GM18505 (cell line): ENCODE results near the gene CETP.
"Not testable (repeated sequence)": the region's sequence is repeated elsewhere in the genome, so short reads cannot be mapped to it uniquely, and the experiment has no call there.

Experiments
- ATAC-seq: cut with Tn5 transposase; IDR thresholded peaks from one replicate; pipeline ENCODE4 v1.9.1; 2021; ENCODE audit not compliant: unreplicated experiment
- POLR2A ChIP-seq: IDR thresholded peaks from 4 replicates; pipeline ENCODE4 v1.6.1; 2011; ENCODE audit warnings: borderline replicate concordance; ENCODE audit not compliant: insufficient read depth, insufficient read length; ENCODE audit errors: extremely low read depth

The CETP gene

DNA sequence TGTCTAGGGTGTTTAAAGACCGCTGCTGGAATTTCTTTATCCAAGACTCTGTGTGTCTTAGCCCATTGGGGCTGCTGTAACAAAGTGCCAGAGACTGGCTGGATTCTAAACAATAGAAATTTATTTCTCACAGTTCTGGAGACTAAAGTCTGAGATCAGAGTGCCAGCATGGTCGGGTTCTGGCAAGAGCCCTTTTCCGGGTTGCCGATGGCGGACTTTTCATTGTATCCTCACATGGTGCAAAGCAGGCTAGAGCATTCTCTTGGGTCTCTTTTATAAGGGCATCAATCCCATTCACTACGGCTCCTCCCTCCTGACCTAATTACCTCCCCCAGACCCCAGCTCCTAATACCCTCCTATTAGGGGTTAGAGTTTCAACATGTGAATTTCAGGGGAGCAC is 37.1 kb downstream of the CETP start:
- no peak for ATAC-seq
- no peak for TF ChIP-seq POLR2A

DNA sequence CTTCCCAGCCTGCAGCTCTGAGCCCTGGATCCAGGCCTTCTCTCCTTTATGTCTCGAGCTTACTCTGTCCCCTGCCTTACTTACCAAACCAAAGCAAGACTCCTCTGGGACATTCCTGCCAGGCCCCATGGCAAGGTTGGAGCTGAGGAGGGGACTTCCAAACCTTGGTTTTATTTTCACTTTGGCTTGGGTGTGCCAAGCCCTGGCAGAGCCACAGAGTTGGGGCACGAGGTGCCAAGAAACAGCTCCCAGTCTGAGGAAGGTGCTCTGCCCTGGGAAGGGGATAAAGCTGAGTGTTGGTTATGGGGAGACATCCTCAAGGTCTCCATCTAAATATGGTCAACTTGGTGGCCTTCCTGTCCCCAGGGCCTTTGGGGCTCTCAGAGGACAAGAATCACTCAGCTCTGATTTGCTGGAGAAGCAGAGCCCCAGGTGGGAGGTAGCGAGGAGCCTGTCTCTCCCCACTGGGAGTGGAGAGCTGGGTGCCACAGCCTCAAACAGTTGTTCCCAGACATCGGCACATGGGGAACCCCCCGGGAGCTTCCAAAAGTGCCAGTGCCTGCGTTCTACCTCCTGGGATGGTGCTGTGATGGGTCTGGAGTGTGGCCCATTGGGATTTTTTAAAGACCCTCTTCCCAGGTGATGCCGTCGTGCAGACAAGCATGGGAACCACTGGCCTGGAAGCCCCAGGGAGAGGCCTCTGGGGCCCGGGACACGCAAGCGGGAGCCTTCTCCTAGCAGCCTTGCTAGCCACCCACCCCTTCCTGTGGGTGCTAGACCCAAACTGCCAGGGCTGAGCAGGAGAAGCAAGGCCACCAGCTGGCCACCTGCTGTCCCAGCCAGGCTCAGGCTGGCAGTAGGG is 37.9 kb downstream of the CETP start:
- no peak for TF ChIP-seq POLR2A
- no peak for ATAC-seq

DNA sequence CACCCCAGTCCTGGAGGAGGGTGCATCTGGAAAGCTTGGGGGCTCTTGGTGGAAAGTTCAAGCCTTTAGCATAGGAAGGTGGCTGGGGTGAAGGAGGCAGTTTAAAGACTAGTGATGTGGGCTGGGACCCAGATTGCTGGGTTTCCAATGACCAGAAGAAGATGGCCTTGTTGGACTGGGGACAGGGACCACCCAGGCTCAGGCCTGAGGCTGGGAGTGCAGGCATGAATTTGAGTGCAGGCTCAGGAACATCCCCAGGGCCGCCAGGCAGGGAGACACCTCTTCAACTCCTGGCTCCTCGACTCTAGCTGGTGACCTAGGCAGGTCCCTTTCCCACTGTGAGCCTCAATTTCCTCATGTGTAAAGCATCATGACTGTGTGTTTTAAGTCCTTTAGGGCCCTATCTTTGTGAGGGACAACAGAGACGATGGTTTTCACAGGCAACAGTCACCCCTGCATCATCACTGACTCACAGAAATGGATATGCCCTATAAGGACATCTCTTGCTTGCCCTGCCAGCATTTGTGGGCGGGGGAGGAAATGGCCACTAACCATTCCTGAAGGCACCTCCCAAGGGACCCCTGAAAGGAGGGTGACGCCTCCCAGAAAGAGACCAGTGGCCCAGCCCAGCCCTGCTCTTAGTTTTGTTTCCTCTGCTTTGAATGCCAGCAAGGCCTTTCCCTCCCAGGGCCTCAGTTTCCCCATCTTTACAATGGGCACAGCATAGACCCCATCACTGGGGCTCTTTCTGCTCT is 38.7 kb downstream of the CETP start:
- ATAC-seq: peak; percentile 40
- no peak for TF ChIP-seq POLR2A

DNA sequence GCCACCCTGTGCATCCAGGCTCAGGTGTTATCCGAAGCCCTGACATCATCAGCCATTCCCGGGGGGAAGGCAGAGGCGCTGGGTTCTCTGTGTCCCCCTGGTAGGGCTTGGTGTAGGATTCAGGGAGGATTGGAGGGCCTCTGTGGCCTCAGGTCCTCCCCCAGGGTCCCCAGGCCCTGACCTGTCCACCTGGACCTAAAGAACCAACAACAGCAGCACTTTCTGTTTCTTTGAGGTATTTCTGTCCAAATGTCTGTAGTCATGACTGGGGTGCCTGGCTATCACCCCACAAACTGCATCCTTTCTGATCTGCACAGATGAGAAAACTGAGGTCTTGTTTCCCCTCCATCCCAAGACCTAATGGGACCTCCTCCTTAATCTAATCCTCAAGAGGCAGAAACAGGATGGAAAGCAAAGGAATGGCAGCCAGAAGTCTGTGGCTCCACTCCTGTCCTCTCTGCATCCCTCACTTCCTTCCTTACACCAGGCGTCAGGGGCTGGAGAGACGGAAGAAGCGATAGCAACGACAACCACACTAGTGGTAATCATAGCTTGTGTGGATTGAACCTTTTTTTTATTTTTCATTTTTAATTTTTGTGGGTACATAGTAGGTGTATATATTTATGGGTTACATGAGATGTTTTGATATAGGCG is 39.4 kb downstream of the CETP start:
- no peak for TF ChIP-seq POLR2A
- peak; percentile 4 for ATAC-seq

DNA sequence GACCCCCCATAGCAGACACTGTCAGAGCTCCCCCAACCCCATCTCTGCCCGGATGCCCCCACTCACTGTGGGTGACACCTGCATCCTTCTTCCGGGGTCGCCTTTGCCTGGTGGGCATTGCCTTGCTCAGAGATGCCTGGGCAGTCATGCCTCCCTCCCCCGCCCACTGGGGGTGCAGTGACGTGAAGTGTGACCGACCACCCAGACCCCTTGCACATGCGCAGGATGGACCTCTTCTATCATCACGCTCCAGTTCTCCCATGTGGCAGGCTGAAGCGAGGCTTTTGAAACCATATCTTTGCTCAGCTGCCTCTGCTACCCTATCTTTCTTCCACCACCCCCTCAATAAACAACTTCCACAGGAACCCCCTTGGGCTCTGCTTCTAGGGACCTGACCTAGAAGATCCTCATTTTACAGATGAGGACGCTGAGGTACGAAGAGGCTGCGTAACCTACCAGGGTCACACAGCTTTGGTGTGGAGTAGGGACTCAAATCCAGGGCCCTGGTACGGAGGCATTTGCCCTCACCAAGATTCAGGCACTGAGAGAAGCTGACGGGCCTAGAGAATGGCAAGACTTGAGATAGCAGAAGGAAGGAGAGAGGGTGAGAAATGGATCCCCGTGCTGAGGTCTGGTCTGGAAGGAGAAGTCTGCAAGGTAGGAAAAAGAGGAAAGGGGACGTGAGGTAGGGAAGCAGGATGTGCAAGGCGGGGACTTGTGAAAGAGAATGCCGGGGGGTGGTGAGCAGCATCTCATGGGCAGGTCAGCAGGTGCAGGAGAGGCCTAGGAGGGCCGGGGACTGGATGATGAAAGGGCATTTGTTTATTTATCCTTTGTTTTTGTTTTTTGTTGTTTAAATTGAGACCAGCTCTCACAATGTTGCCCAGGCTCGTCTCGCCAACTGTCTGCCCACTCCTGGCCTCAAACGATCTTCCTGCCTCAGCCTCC is 42.0 kb downstream of the CETP start:
- no peak for TF ChIP-seq POLR2A
- ATAC-seq: no peak

DNA sequence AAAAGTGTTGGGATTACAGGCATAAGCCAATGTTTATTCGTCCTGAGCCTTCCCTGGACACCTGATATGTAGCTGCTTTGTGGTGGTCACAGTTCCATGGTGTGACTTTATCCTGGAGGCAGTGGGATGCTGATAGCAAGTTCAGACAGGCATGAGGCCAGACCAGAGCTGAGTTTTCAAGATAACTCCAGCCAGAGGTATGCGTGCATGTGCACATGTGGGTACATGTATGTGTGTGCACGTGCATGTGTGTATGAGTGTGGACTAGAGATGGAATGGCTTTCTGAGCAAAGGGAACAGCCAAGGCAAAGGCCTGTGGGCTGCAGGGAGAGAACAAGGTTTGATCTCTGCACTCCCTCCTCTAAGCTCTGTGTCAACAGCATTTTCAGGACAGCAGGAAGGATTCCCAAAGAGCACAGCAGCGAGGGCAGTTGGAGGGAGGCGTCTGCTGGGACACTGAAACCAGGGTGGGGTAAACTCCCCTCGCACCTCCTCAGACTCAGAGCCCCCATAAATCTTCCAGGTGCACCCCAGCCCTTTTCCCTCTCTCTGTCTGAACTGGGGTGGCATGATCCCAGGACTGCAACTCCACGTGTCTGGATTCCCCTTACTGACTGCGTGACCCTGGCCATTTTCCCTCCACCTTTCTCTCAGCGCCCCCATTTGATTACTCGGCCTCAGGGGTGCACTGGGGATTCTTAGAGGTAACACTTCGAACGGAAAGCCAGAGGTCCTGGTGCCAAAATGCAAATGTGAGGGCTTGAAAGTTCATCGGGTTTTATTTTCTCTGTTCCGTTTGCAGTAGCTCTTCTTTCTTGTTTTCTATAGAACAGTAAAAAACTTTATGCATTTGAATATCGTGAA is 42.9 kb downstream of the CETP start:
- no peak for TF ChIP-seq POLR2A
- no peak for ATAC-seq

DNA sequence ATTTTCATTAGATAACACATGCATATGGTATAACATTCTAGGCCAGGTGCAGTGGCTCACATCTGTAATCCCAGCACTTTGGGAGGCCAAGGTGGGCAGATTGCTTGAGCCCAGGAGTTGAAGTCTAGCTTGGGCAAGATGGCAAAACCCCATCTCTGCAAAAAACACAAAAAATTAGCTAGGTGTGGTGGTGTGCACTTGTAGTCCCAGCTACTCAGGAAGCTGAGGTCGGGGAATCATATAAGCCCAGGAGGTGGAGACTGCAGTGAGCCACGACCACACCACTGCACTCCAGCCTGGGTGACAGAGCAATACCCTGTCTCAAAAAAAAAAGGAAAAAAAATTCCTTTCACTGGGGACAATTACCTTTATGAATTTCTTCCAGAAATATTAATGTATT is 43.8 kb downstream of the CETP start:
- not testable (repeated sequence) for ATAC-seq

DNA sequence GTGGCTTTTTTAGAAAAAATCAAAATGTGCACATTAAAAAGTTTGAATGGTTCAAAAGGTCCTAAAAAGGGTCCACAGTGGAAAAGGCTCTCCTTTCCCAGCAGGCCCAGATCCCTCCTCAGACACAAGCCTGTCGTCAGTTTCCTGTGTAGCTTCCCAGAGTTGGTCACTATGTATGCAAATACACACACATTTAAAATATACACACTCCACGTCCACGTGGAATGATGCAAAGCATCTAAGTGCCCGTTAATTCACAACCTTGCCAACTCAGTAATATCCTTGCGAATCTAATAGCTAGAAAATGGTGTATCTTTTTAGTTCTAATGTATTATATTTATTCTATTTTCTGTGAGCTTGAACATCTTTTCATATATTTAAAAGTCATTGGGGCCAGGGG is 45.3 kb downstream of the CETP start:
- TF ChIP-seq POLR2A: no peak
- ATAC-seq: no peak

DNA sequence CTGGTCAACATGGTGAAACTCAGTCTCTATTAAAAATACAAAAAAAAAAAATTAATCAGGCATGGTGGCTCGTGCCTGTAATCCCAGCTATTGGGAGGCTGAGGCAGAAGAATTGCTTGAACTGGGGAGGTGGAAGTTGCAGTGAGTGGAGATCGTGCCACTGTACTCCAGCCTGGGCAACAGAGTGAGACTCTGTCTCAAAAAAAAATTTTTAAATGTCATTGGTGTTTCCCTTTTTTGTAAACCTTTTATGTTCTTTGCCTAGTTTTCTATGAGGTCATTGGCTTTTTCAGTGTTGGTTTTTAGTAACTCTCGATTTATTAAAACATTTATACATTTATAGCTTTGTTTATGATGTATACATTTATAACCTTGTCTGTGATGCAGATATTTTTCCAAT is 45.8 kb downstream of the CETP start:
- ATAC-seq: no peak
- no peak for TF ChIP-seq POLR2A

DNA sequence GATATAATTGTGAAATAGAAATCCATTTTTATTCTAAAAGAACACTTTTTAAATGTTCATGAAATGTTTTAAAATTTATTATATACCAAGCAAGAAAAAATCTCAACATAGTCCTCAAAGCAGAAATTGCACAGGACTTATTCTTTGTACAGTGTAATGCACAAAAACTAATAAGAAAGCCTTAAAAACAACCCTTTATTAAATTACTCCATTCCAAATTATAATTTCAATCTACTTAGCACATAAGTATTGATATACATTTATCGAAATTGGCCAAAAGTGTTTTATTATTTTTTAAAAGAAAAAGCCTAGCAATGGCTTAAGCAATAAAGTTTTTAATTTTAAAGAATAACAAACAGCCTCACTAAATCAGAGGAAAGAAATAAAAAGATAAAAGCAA is 46.7 kb downstream of the CETP start:
- ATAC-seq: no peak

DNA sequence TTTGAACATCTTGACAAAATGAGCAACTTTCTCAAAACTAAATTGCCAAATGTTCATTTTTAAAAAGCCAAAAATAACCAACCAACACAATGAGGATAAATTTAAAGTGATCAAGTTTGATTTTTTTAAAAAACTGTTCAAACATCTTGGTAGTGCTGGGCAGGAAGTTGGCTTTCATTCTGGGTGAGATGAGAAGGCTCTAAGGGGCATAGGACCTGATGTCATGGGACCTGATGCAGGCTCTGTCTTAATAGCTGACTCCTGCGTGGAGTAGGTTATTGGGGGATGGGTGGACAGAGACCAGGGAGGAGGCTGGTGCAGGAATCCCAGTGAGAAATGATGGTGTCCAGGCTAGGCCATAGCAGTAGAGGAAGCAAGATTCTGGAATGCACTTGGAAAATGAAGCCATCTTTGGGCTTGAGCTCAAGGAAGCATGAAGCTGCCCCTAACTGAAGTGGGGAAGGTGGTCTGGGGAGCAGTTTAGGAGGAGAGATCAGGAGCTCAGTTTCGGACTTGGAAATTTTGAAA is 48.0 kb downstream of the CETP start:
- ATAC-seq: no peak
- no peak for TF ChIP-seq POLR2A

More for the DNA sequence above, 46.7 kb downstream of the CETP start:
- no peak for TF ChIP-seq POLR2A

DNA sequence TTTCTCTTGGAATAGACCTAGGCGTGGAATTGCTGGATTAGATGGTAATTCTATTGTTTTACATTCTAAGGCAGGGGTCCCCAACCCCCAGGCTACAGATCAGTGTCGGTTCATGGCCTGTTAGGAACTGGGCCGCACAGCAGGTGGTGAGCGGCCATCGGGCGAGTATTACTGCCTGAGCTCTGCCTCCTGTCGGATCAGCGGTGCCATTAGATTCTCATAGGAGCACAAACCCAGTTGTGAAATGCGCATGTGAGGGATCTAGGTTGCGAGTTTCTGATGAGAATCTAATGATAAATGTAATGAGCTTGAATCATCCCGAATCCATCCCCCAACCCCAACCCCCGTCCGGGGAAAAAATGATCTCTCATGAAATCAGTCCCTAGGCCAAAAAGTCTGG is 50.6 kb downstream of the CETP start:
- TF ChIP-seq POLR2A: no peak
- no peak for ATAC-seq
